SK-N-SH (cell line): Measurements from ENCODE around the gene TUBGCP2. TPM values are rescaled to one million over a fixed set of nuclear protein-coding genes. Genes with fewer than 3 reads are reported as not detected.

Source experiments
- CTCF ChIA-PET: fragments of 300-600, 350-600 bp; formaldehyde crosslinking; extraction: SDS; loops from one replicate; lab custom pipeline; 2021; lab: Yijun Ruan, JAX
- POLR2A ChIA-PET: fragments of 350-600 bp; sonication (Branson Sonifier 250); formaldehyde crosslinking; extraction: SDS; loops from one replicate; lab custom pipeline; 2020; ENCODE audit warnings: antibody characterized with exemption, inconsistent platforms; lab: Yijun Ruan, JAX
- DNase-seq: peaks from one replicate; pipeline ENCODE4 v3.0.0; 2012
- H2AFZ ChIP-seq: fragments of 200-600 bp; sonication (generic); 2 replicates; pipeline ENCODE4 v1.8.1; 2016; ENCODE audit warnings: antibody characterized with exemption, mild to moderate bottlenecking, low read depth
- H3F3A ChIP-seq: fragments of 200-600 bp; sonication (generic); replicated peaks from 2 replicates; pipeline ENCODE3; 2016; ENCODE audit warnings: antibody characterized with exemption, mild to moderate bottlenecking; ENCODE audit not compliant: insufficient read depth
- H3K27ac ChIP-seq, 2 experiments: fragments of 200-500 bp in 1 of 2; fragments of 200-600 bp in 1 of 2; sonication (Bioruptor generic) in 1 of 2; sonication (generic), shearing (Covaris generic) in 1 of 2; 2 replicates each; pipeline versions ENCODE4 v1.5.1 to v1.6.1; 2014 to 2016; ENCODE audit warnings: low read depth in 2 of 2, inconsistent platforms in 1 of 2, low read length in 1 of 2, mild to moderate bottlenecking in 1 of 2, mixed read lengths in 1 of 2
- H3K27me3 ChIP-seq: fragments of 200-600 bp; sonication (generic), shearing (Covaris generic); 2 replicates; pipeline ENCODE4 v1.6.1; 2016; ENCODE audit warnings: mixed run types; ENCODE audit not compliant: insufficient read depth
- H3K36me3 ChIP-seq, 2 experiments: fragments of 200-500 bp in 1 of 2; fragments of 200-600 bp in 1 of 2; sonication (Bioruptor generic) in 1 of 2; sonication (generic) in 1 of 2; replicated peaks in 1 of 2; 2 replicates each; pipeline versions ENCODE3 to v1.5.1; 2014 to 2016; ENCODE audit warnings: low read length in 1 of 2, mild to moderate bottlenecking in 1 of 2; ENCODE audit not compliant: insufficient read depth in 2 of 2, control insufficient read depth in 1 of 2
- H3K4me1 ChIP-seq, 2 experiments: fragments of 200-500 bp in 1 of 2; fragments of 200-600 bp in 1 of 2; sonication (Bioruptor generic) in 1 of 2; sonication (generic), shearing (Covaris generic) in 1 of 2; 2 replicates each; pipeline versions ENCODE4 v1.5.1 to v1.6.1; 2014 to 2016; ENCODE audit warnings: low read depth in 1 of 2, low read length in 1 of 2, mixed run types in 1 of 2; ENCODE audit not compliant: insufficient read depth in 2 of 2, control insufficient read depth in 1 of 2
- H3K4me2 ChIP-seq: fragments of 200-600 bp; sonication (generic), shearing (Covaris generic); 2 replicates; pipeline ENCODE4 v1.6.1; 2017; ENCODE audit warnings: mixed run types
- H3K4me3 ChIP-seq, 2 experiments: fragments of 200-500 bp in 1 of 2; fragments of 200-600 bp in 1 of 2; sonication (Bioruptor generic) in 1 of 2; sonication (generic), shearing (Covaris generic) in 1 of 2; 2 replicates each; pipeline versions ENCODE4 v1.5.1 to v1.8.1; 2014 to 2016; ENCODE audit warnings: low read depth in 2 of 2, inconsistent platforms in 1 of 2, low read length in 1 of 2, mild to moderate bottlenecking in 1 of 2, mixed read lengths in 1 of 2, moderate library complexity in 1 of 2
- H3K79me2 ChIP-seq: fragments of 200-600 bp; sonication (generic); 2 replicates; pipeline ENCODE4 v1.8.1; 2017; ENCODE audit warnings: mild to moderate bottlenecking; ENCODE audit not compliant: insufficient read depth
- H3K9ac ChIP-seq: fragments of 200-600 bp; sonication (generic); 2 replicates; pipeline ENCODE4 v1.6.1; 2017; ENCODE audit warnings: mixed run types
- H3K9me2 ChIP-seq: fragments of 200-600 bp; sonication (generic); 2 replicates; pipeline ENCODE4 v1.6.1; 2017; ENCODE audit warnings: mixed run types
- H3K9me3 ChIP-seq: fragments of 200-600 bp; sonication (generic); 2 replicates; pipeline ENCODE4 v1.6.1; 2017; ENCODE audit warnings: mixed run types, mild to moderate bottlenecking, moderate library complexity
- H4K20me1 ChIP-seq: fragments of 200-600 bp; sonication (generic); 2 replicates; pipeline ENCODE4 v1.6.1; 2017; ENCODE audit warnings: mild to moderate bottlenecking, mixed run types; ENCODE audit not compliant: insufficient read depth
- CHD2 ChIP-seq: fragments of 150-350 bp; IDR thresholded peaks from 2 replicates; pipeline ENCODE4 v1.6.1; 2018; ENCODE audit warnings: low read length; ENCODE audit not compliant: partially characterized antibody
- ELF1 ChIP-seq: IDR thresholded peaks from 2 replicates; pipeline ENCODE4 v1.4.0; 2012
- EP300 ChIP-seq, 2 experiments: IDR thresholded peaks; 2 replicates each; pipeline versions ENCODE4 v1.4.0 to v1.6.1; 2012; ENCODE audit warnings: borderline replicate concordance in 1 of 2, low read depth in 1 of 2, low read length in 1 of 2
- FOSL2 ChIP-seq: IDR thresholded peaks from 2 replicates; pipeline ENCODE4 v1.4.0; 2012; ENCODE audit warnings: low read depth, mild to moderate bottlenecking, moderate library complexity, borderline replicate concordance
- FOXM1 ChIP-seq: IDR thresholded peaks from 2 replicates; pipeline ENCODE4 v1.4.0; 2012; ENCODE audit warnings: low read depth, mild to moderate bottlenecking
- IRF3 ChIP-seq: fragments of 150-350 bp; IDR thresholded peaks from 2 replicates; pipeline ENCODE4 v1.6.1; 2016; ENCODE audit warnings: mild to moderate bottlenecking, low read depth, low read length
- JUND ChIP-seq: IDR thresholded peaks from 2 replicates; pipeline ENCODE4 v1.4.0; 2012
- MAX ChIP-seq: IDR thresholded peaks from 2 replicates; pipeline ENCODE4 v1.4.0; 2012; ENCODE audit warnings: low read depth
- MXI1 ChIP-seq: IDR thresholded peaks from 2 replicates; pipeline ENCODE4 v1.6.1; 2012; ENCODE audit warnings: mild to moderate bottlenecking, low read depth, low read length, improper control_type of control experiment
- NFIC ChIP-seq: IDR thresholded peaks from 2 replicates; pipeline ENCODE4 v1.4.0; 2012; ENCODE audit warnings: borderline replicate concordance
- NRF1 ChIP-seq: IDR thresholded peaks from 2 replicates; pipeline ENCODE4 v1.6.1; 2012; ENCODE audit warnings: low read depth, mild to moderate bottlenecking, low read length
- RAD21 ChIP-seq: IDR thresholded peaks from 2 replicates; pipeline ENCODE4 v1.6.1; 2012; ENCODE audit warnings: mild to moderate bottlenecking, low read length
- RFX5 ChIP-seq: IDR thresholded peaks from 2 replicates; pipeline ENCODE4 v1.6.1; 2012; ENCODE audit warnings: mild to moderate bottlenecking, improper control_type of control experiment, low read length
- SMC3 ChIP-seq: IDR thresholded peaks from 2 replicates; pipeline ENCODE4 v1.6.1; 2012; ENCODE audit warnings: low read depth, low read length, improper control_type of control experiment
- TAF1 ChIP-seq: IDR thresholded peaks from 2 replicates; pipeline ENCODE4 v1.6.1; 2012; ENCODE audit warnings: low read depth, mild to moderate bottlenecking, low read length, moderate library complexity, borderline replicate concordance
- TCF12 ChIP-seq: IDR thresholded peaks from 2 replicates; pipeline ENCODE4 v1.4.0; 2012
- TEAD4 ChIP-seq: IDR thresholded peaks from 2 replicates; pipeline ENCODE4 v1.4.0; 2012; ENCODE audit warnings: mild to moderate bottlenecking, borderline replicate concordance; ENCODE audit not compliant: insufficient read depth
- USF1 ChIP-seq: IDR thresholded peaks from 2 replicates; pipeline ENCODE4 v1.4.0; 2012; ENCODE audit warnings: low read depth, borderline replicate concordance
- USF2 ChIP-seq: fragments of 150-350 bp; IDR thresholded peaks from 2 replicates; pipeline ENCODE4 v1.6.1; 2017; ENCODE audit warnings: antibody characterized with exemption, low read length, low read depth, borderline replicate concordance
- WGBS: methylation state at CpG from one replicate; pipeline ENCODE4 v1.1.6; 2017; ENCODE audit warnings: low lambda C conversion rate; 5-methylcytosine and 5-hydroxymethylcytosine counted together
- polyA plus RNA-seq, 3 experiments: library from polyadenylated mRNA; depleted of rRNA; stranded (reverse); fragments of >200 nt; gene quantifications; 2 replicates each; pipeline ENCODE4 v1.2.3, GENCODE V29; 2012

Gene TUBGCP2
- polyA plus RNA-seq, 1 of the 3 experiments (the other 2 are of a cell fraction) = 49.1 TPM

- H3K4me1 ChIP-seq = no peaks in the 10 kb centered on the region
- H3F3A ChIP-seq = no peaks in the 10 kb centered on the region
- H3K9ac ChIP-seq = no peak overlapping the region
- H3K79me2 ChIP-seq = no peaks in the 10 kb centered on the region
- CTCF ChIA-PET = no interaction called here
- H3K36me3 ChIP-seq = no peaks in the 10 kb centered on the region
- no peak overlapping the region for H3K4me2 ChIP-seq
- no peak overlapping the region for H3K27ac ChIP-seq
- DNase-seq = no peak
- POLR2A ChIA-PET = no interaction called here
- H4K20me1 ChIP-seq = no peaks in the 10 kb centered on the region
- no peak overlapping the region for H3K4me3 ChIP-seq
- H3K9me3 ChIP-seq = no peaks in the 10 kb centered on the region
- H3K27me3 ChIP-seq = peaks cover 77% of the 10 kb centered on the region
- no peak for TF ChIP-seq ELF1
- TF ChIP-seq TEAD4 = no peak
- TF ChIP-seq CHD2 = no peak
- no peak for TF ChIP-seq NFIC
- no peak for TF ChIP-seq TAF1
- TF ChIP-seq MXI1 = no peak
- no peak for TF ChIP-seq JUND
- no peak for TF ChIP-seq FOXM1
- TF ChIP-seq EP300 (IDR thresholded peaks at IDR 0.05; ENCODE audit: borderline replicate concordance in 1 of 2, low read depth in 1 of 2, low read length in 1 of 2) = no peak
- no peak for TF ChIP-seq RFX5
- no peak for TF ChIP-seq RAD21
- TF ChIP-seq TCF12 = no peak
- TF ChIP-seq USF1 = no peak
- no peak for TF ChIP-seq USF2
- TF ChIP-seq NRF1 = no peak
- no peak for TF ChIP-seq MAX
- no peak for TF ChIP-seq IRF3
- TF ChIP-seq FOSL2 = no peak
- TF ChIP-seq SMC3 = no peak
- 8% methylated on average over 8 of the region's 18 CpGs for WGBS
- H2AFZ ChIP-seq = no peak overlapping the region
- H3K9me2 ChIP-seq = no peaks in the 10 kb centered on the region
Observed at GRCh38 chr10:133235932-133236331, 72.7 kb downstream of the TUBGCP2 start.
